H1 (cell line): ENCODE measurements around the gene THADA. TPM values are rescaled to one million over a fixed set of nuclear protein-coding genes. Genes with fewer than 3 reads are reported as not detected.

Experiments used
- CTCF ChIA-PET: fragments of 300-600 bp; sonication (Branson Sonifier 250); formaldehyde crosslinking; loops from one replicate; lab custom pipeline; 2021; ENCODE audit not compliant: partially characterized antibody; lab: Charles Lee
- POLR2A ChIA-PET: fragments of 300-600 bp; sonication (Branson Sonifier 250); formaldehyde crosslinking; loops from one replicate; lab custom pipeline; 2021; ENCODE audit warnings: inconsistent platforms; ENCODE audit not compliant: partially characterized antibody; lab: Charles Lee
- DNase-seq, 2 experiments: peaks; one replicate each; pipeline versions ENCODE4 v3.0.0 to v3.0.0-alpha.2; 2010 to 2022; ENCODE audit warnings: low spot score in 2 of 2, low read depth in 1 of 2, mixed read lengths in 1 of 2
- FAIRE-seq: peaks from 2 replicates; lab custom pipeline; 2011; peaks lifted over from hg19 to GRCh38; lab: Jason Lieb, UNC
- H2AFZ ChIP-seq: 2 replicates; pipeline ENCODE4 v1.8.1; 2012; ENCODE audit warnings: low read length, inconsistent platforms
- H2AK5ac ChIP-seq: 2 replicates; pipeline ENCODE4 v1.6.1; 2013; ENCODE audit warnings: low read depth, low read length
- H2BK120ac ChIP-seq: replicated peaks from 2 replicates; pipeline ENCODE3; 2013; ENCODE audit warnings: low read depth, low read length, inconsistent platforms
- H2BK12ac ChIP-seq: 2 replicates; pipeline ENCODE4 v1.6.1; 2013; ENCODE audit warnings: low read depth, low read length
- H2BK15ac ChIP-seq: 2 replicates; pipeline ENCODE4 v1.6.1; 2013; ENCODE audit warnings: low read length
- H2BK20ac ChIP-seq: 2 replicates; pipeline ENCODE4 v1.6.1; 2013; ENCODE audit warnings: low read length
- H2BK5ac ChIP-seq: 2 replicates; pipeline ENCODE4 v1.6.1; 2013; ENCODE audit warnings: low read depth, low read length
- H3K14ac ChIP-seq: 2 replicates; pipeline ENCODE4 v1.6.1; 2013; ENCODE audit warnings: inconsistent platforms; ENCODE audit not compliant: insufficient read length
- H3K18ac ChIP-seq: 2 replicates; pipeline ENCODE4 v1.6.1; 2013; ENCODE audit warnings: low read length; ENCODE audit errors: extremely low read depth
- H3K23ac ChIP-seq: 2 replicates; pipeline ENCODE4 v1.6.1; 2013; ENCODE audit warnings: inconsistent platforms; ENCODE audit not compliant: insufficient read length
- H3K23me2 ChIP-seq: 2 replicates; pipeline ENCODE4 v1.6.1; 2013; ENCODE audit warnings: low read depth, low read length
- H3K27ac ChIP-seq: 2 replicates; pipeline ENCODE4 v1.6.1; 2011; ENCODE audit warnings: low read depth, low read length, inconsistent platforms
- H3K27me3 ChIP-seq, 4 experiments: replicated peaks in 1 of 4; 1 replicate in 1 of 4; 2 replicates in 3 of 4; pipeline versions ENCODE4 v1.6.1 to v1.8.1; 2011 to 2013; ENCODE audit warnings: low read length in 3 of 4, mild to moderate bottlenecking in 3 of 4, inconsistent platforms in 2 of 4, mixed read lengths in 2 of 4, moderate library complexity in 1 of 4; ENCODE audit not compliant: control insufficient read depth in 3 of 4, insufficient read depth in 3 of 4; ENCODE audit errors: extremely low read depth in 1 of 4
- H3K36me3 ChIP-seq, 4 experiments: 2 replicates each; pipeline versions ENCODE4 v1.6.1 to v1.8.1; 2011 to 2013; ENCODE audit warnings: mild to moderate bottlenecking in 4 of 4, low read length in 3 of 4, moderate library complexity in 2 of 4, control low read depth in 1 of 4, inconsistent platforms in 1 of 4; ENCODE audit not compliant: insufficient read depth in 4 of 4, control insufficient read depth in 2 of 4
- H3K4ac ChIP-seq: replicated peaks from 2 replicates; pipeline ENCODE3; 2013; ENCODE audit warnings: low read length, low read depth, mixed read lengths, inconsistent platforms; ENCODE audit not compliant: insufficient read length
- H3K4me1 ChIP-seq, 4 experiments: replicated peaks in 1 of 4; 1 replicate in 1 of 4; 2 replicates in 3 of 4; pipeline versions ENCODE4 v1.6.1 to v1.8.1; 2011 to 2013; ENCODE audit warnings: low read length in 3 of 4, inconsistent platforms in 2 of 4, mixed read lengths in 1 of 4; ENCODE audit not compliant: insufficient read depth in 4 of 4, control insufficient read depth in 3 of 4
- H3K4me2 ChIP-seq, 2 experiments: 2 replicates each; pipeline versions ENCODE4 v1.6.1 to v1.8.1; 2011 to 2013; ENCODE audit warnings: low read depth in 2 of 2, low read length in 2 of 2, control low read depth in 1 of 2, inconsistent platforms in 1 of 2, mild to moderate bottlenecking in 1 of 2; ENCODE audit not compliant: insufficient read depth in 1 of 2
- H3K4me3 ChIP-seq, 4 experiments: fragments of 200-600, 300-600 bp in 1 of 4; sonication (generic), shearing (Covaris generic), sonication (Bioruptor Twin) in 1 of 4; 2 replicates each; pipeline versions ENCODE4 v1.5.1 to v1.8.1; 2011 to 2016; ENCODE audit warnings: low read length in 4 of 4, low read depth in 3 of 4, control low read depth in 2 of 4, inconsistent platforms in 2 of 4, mild to moderate bottlenecking in 2 of 4, mixed read lengths in 1 of 4, moderate library complexity in 1 of 4; ENCODE audit not compliant: insufficient read depth in 2 of 4; ENCODE audit errors: extremely low read depth in 1 of 4
- H3K56ac ChIP-seq: replicated peaks from 2 replicates; pipeline ENCODE3; 2013; ENCODE audit warnings: low read depth, mild to moderate bottlenecking, mixed read lengths, low read length, inconsistent platforms; ENCODE audit not compliant: insufficient read length
- H3K79me1 ChIP-seq: 2 replicates; pipeline ENCODE4 v1.6.1; 2013; ENCODE audit warnings: low read depth, low read length, control low read depth
- H3K79me2 ChIP-seq, 2 experiments: 2 replicates each; pipeline versions ENCODE4 v1.6.1 to v1.8.1; 2012 to 2013; ENCODE audit warnings: low read length in 2 of 2, mild to moderate bottlenecking in 2 of 2, inconsistent platforms in 1 of 2; ENCODE audit not compliant: insufficient read depth in 2 of 2, control insufficient read depth in 1 of 2
- H3K9ac ChIP-seq, 4 experiments: replicated peaks in 1 of 4; 1 replicate in 1 of 4; 2 replicates in 3 of 4; pipeline versions ENCODE4 v1.6.1 to v1.8.1; 2011 to 2013; ENCODE audit warnings: low read depth in 3 of 4, low read length in 3 of 4, control low read depth in 2 of 4, mild to moderate bottlenecking in 2 of 4, moderate library complexity in 2 of 4, inconsistent platforms in 1 of 4; ENCODE audit errors: extremely low read depth in 1 of 4
- H3K9me3 ChIP-seq, 2 experiments: 2 replicates each; pipeline versions ENCODE4 v1.6.1 to v1.8.1; 2012 to 2013; ENCODE audit warnings: mild to moderate bottlenecking in 2 of 2, moderate library complexity in 2 of 2, control low read depth in 1 of 2, inconsistent platforms in 1 of 2, low read depth in 1 of 2, low read length in 1 of 2, mixed read lengths in 1 of 2; ENCODE audit not compliant: insufficient read depth in 2 of 2
- H4K20me1 ChIP-seq, 2 experiments: replicated peaks in 1 of 2; 2 replicates each; pipeline versions ENCODE3 to v1.8.1; 2011 to 2013; ENCODE audit warnings: inconsistent platforms in 2 of 2, low read length in 2 of 2, mild to moderate bottlenecking in 1 of 2; ENCODE audit not compliant: insufficient read depth in 2 of 2, control insufficient read depth in 1 of 2
- H4K5ac ChIP-seq: 2 replicates; pipeline ENCODE4 v1.6.1; 2013; ENCODE audit warnings: low read length, low read depth, mixed read lengths, inconsistent platforms; ENCODE audit not compliant: insufficient read length
- H4K8ac ChIP-seq: 2 replicates; pipeline ENCODE4 v1.8.0; 2013; ENCODE audit warnings: mild to moderate bottlenecking, moderate library complexity, low read length, inconsistent platforms; ENCODE audit not compliant: insufficient read depth; ENCODE audit errors: extremely low read depth
- H4K91ac ChIP-seq: replicated peaks from 2 replicates; pipeline ENCODE3; 2013; ENCODE audit warnings: low read length, mixed read lengths, inconsistent platforms; ENCODE audit not compliant: insufficient read length
- USF2 ChIP-seq: IDR thresholded peaks from 2 replicates; pipeline ENCODE4 v1.6.1; 2011; ENCODE audit warnings: low read length, improper control_type of control experiment
- WGBS, 2 experiments: shearing (Covaris generic) in 1 of 2; methylation state at CpG; one replicate each; pipeline versions ENCODE4 v1.1.6 to v1.1.7; 2013 to 2015; ENCODE audit warnings: low lambda C conversion rate in 2 of 2, mixed read lengths in 2 of 2, inconsistent platforms in 1 of 2, low coverage in 1 of 2, missing lambda C conversion rate in 1 of 2; ENCODE audit not compliant: insufficient replicate concordance in 2 of 2, insufficient coverage in 1 of 2, insufficient read length in 1 of 2; ENCODE audit errors: extremely low coverage in 1 of 2, missing lambda C conversion rate in 1 of 2; 5-methylcytosine and 5-hydroxymethylcytosine counted together
- polyA plus RNA-seq, 7 experiments: library from polyadenylated mRNA; depleted of rRNA in 3 of 7; stranded (reverse) in 5 of 7; unstranded in 2 of 7; fragments of >200 nt in 5 of 7; fragments of 200-250 nt in 2 of 7; gene quantifications; 1 replicate in 5 of 7; 2 replicates in 1 of 7; 4 replicates in 1 of 7; pipeline versions ENCODE4 v1.2.1 to v1.2.3, GENCODE V29; 2011 to 2013; ENCODE audit warnings: missing spikeins in 2 of 7, mixed read lengths in 2 of 7
- total RNA-seq: library from RNA; stranded (reverse); fragmentation: NEBNext Ultra II Directional; extraction: Animal tissue kit (Norgen Biotek cat#: 25700); gene quantifications from 2 replicates; pipeline ENCODE4 v1.2.1, GENCODE V29; 2021

The THADA gene
- total and polyA plus RNA-seq, 2 of the 8 experiments (the other 6 are each of a cell fraction or from before 2014, with no cell fraction given), result 22.4 to 26.8 TPM

GRCh38 chr2:43568228-43568627 lies 27.6 kb downstream of the THADA start:
- Histone ChIP-seq H4K91ac (no peak overlapping the region), H2AFZ (no peak overlapping the region), H3K14ac (no peak overlapping the region), H3K56ac (no peak overlapping the region), H3K79me1 (no peaks in the 10 kb centered on the region), H2BK120ac (no peak overlapping the region), H2BK12ac (no peak overlapping the region), H3K23ac (no peak overlapping the region), H3K4me1 (peaks cover 0 to 2% (median 0%) of the 10 kb centered on the region in 4 experiments; a peak in 2 of 7 replicates), H2AK5ac (no peak overlapping the region), H2BK5ac (no peak overlapping the region), H3K9ac (no peak overlapping the region), H3K4me3 (no peak overlapping the region), H3K79me2 (no peaks in the 10 kb centered on the region), H3K27me3 (no peaks in the 10 kb centered on the region), H3K36me3 (peaks cover 8 to 25% (median 18%) of the 10 kb centered on the region in 4 experiments; a peak in 7 of 8 replicates), H2BK15ac (no peak overlapping the region), H3K4me2 (no peak overlapping the region), H4K8ac (no peak overlapping the region), H3K18ac (no peak overlapping the region), H3K4ac (no peak overlapping the region), H2BK20ac (no peak overlapping the region), H3K27ac (no peak overlapping the region), H4K20me1 (no peaks in the 10 kb centered on the region), H3K9me3 (no peaks in the 10 kb centered on the region), H3K23me2 (no peaks in the 10 kb centered on the region), H4K5ac (no peak overlapping the region)
- FAIRE-seq (no peak), DNase-seq (no peak)
- POLR2A ChIA-PET, result no interaction called here
- WGBS, 2 experiments, result 100% methylated on average over 1 of the region's 1 CpG; no CpG with 5 or more reads in 1 of the 2 experiments
- CTCF ChIA-PET, result interaction anchor here (1.6 to 5.0 kb wide), 2 partner anchors 9 to 37 kb away, joined by 6 to 24 read pairs; no protein-coding TSS in a partner anchor
- no peak for TF ChIP-seq USF2
